GM23338 (cell line): Measurements from ENCODE around the gene KPNA5. TPM values are rescaled to one million over a fixed set of nuclear protein-coding genes. Genes with fewer than 3 reads are reported as not detected.

Experiments
- CREB1 ChIP-seq: fragments of 250-450 bp; sonication (Bioruptor Pico); IDR thresholded peaks from 2 replicates; pipeline ENCODE4 v1.5.0; 2020; ENCODE audit warnings: low read depth, mild to moderate bottlenecking, moderate library complexity
- CTCF ChIP-seq, 2 experiments: fragments of 200-600 bp in 1 of 2; sonication (generic) in 1 of 2; conservative IDR thresholded peaks; 2 replicates each; pipeline versions ENCODE4 v1.5.1 to v1.6.1; 2016 to 2017; ENCODE audit warnings: antibody characterized with exemption in 2 of 2, low read depth in 2 of 2, mild to moderate bottlenecking in 2 of 2, moderate library complexity in 1 of 2
- EZH2 ChIP-seq: fragments of 200-600 bp; sonication (generic); IDR thresholded peaks from one replicate; pipeline ENCODE4 v1.8.0; 2017; ENCODE audit warnings: antibody characterized with exemption, mild to moderate bottlenecking, low read depth; ENCODE audit not compliant: unreplicated experiment
- EZH2phosphoT487 ChIP-seq: fragments of 200-600 bp; sonication (generic); IDR thresholded peaks from one replicate; pipeline ENCODE4 v1.8.1; 2018; ENCODE audit warnings: antibody characterized with exemption; ENCODE audit not compliant: unreplicated experiment
- JUNB ChIP-seq: IDR thresholded peaks from one replicate; pipeline ENCODE4 v1.6.1; 2016; ENCODE audit warnings: antibody characterized with exemption; ENCODE audit not compliant: unreplicated experiment
- NANOG ChIP-seq: IDR thresholded peaks from 2 replicates; pipeline ENCODE4 v1.6.1; 2016; ENCODE audit warnings: antibody characterized with exemption, borderline replicate concordance
- POLR2AphosphoS5 ChIP-seq: IDR thresholded peaks from 2 replicates; pipeline ENCODE4 v1.6.1; 2016; ENCODE audit warnings: antibody characterized with exemption, low read depth
- STAT1 ChIP-seq: IDR thresholded peaks from one replicate; pipeline ENCODE4 v1.6.1; 2016; ENCODE audit warnings: antibody characterized with exemption; ENCODE audit not compliant: unreplicated experiment
- ZNF114 ChIP-seq: fragments of 250-450 bp; sonication (Bioruptor Pico); IDR thresholded peaks from 2 replicates; pipeline ENCODE4 v1.5.0; 2020; ENCODE audit warnings: mild to moderate bottlenecking, moderate library complexity
- ZNF331 ChIP-seq: fragments of 250-450 bp; sonication (Bioruptor Pico); IDR thresholded peaks from 2 replicates; pipeline ENCODE4 v1.5.0; 2020; ENCODE audit warnings: low read depth, mild to moderate bottlenecking, moderate library complexity
- polyA plus RNA-seq: library from polyadenylated mRNA; unstranded; fragments of >200 nt; fragmentation: Nextera tagmentation; extraction: Ambion mirVana; gene quantifications from 2 replicates; pipeline ENCODE4 v1.2.1, GENCODE V29; 2016
- total RNA-seq: library from RNA; depleted of rRNA; stranded (reverse); fragments of >200 nt; shearing (Covaris generic); gene quantifications from 2 replicates; pipeline ENCODE4 v1.2.3, GENCODE V29; 2014
- TF ChIP-seq, protein P1 (sequence below): fragments of 250-450 bp; sonication (Bioruptor Pico); IDR thresholded peaks from 2 replicates; pipeline ENCODE4 v1.5.0; 2020; ENCODE audit warnings: mild to moderate bottlenecking, moderate library complexity
- TF ChIP-seq, protein P2 (sequence below): IDR thresholded peaks from 2 replicates; pipeline ENCODE4 v1.6.1; 2016; ENCODE audit warnings: antibody characterized with exemption

The KPNA5 gene
- total and polyA plus RNA-seq, 2 experiments from 2014 or later, result 6.9 to 16.3 TPM

DNA sequence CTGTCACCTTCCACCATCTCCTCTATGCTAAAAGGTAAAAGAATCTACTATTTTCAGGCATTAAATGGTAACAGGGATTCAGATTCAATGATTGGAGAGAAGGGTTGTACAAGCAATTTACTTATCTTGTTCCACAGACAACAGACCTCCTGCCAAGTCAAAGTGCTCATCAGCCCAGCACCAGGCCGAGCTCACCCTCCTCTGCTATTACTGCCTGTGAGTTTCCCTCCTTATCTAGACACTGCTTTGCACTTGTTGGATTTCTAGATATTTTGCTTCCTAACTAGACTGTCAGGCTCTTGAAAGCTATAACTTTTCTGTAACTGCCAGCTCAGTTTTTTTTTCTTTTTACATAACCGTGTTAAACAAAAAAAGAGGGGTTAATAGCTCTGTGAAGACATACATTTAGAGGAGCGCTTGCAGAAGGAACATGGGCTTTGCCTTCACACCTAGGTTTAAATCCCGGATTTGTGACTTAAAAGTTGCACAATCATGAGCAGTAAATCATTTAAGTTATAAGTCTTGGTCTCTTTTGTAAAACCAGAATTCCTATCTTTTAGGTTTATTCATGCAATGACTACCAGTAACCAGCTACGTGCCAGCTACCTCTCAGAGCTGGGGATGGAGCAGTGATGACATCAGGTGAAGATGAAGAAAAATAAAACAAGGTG, 85.6 kb downstream of the KPNA5 start (continued):
- TF ChIP-seq, protein P1, sequence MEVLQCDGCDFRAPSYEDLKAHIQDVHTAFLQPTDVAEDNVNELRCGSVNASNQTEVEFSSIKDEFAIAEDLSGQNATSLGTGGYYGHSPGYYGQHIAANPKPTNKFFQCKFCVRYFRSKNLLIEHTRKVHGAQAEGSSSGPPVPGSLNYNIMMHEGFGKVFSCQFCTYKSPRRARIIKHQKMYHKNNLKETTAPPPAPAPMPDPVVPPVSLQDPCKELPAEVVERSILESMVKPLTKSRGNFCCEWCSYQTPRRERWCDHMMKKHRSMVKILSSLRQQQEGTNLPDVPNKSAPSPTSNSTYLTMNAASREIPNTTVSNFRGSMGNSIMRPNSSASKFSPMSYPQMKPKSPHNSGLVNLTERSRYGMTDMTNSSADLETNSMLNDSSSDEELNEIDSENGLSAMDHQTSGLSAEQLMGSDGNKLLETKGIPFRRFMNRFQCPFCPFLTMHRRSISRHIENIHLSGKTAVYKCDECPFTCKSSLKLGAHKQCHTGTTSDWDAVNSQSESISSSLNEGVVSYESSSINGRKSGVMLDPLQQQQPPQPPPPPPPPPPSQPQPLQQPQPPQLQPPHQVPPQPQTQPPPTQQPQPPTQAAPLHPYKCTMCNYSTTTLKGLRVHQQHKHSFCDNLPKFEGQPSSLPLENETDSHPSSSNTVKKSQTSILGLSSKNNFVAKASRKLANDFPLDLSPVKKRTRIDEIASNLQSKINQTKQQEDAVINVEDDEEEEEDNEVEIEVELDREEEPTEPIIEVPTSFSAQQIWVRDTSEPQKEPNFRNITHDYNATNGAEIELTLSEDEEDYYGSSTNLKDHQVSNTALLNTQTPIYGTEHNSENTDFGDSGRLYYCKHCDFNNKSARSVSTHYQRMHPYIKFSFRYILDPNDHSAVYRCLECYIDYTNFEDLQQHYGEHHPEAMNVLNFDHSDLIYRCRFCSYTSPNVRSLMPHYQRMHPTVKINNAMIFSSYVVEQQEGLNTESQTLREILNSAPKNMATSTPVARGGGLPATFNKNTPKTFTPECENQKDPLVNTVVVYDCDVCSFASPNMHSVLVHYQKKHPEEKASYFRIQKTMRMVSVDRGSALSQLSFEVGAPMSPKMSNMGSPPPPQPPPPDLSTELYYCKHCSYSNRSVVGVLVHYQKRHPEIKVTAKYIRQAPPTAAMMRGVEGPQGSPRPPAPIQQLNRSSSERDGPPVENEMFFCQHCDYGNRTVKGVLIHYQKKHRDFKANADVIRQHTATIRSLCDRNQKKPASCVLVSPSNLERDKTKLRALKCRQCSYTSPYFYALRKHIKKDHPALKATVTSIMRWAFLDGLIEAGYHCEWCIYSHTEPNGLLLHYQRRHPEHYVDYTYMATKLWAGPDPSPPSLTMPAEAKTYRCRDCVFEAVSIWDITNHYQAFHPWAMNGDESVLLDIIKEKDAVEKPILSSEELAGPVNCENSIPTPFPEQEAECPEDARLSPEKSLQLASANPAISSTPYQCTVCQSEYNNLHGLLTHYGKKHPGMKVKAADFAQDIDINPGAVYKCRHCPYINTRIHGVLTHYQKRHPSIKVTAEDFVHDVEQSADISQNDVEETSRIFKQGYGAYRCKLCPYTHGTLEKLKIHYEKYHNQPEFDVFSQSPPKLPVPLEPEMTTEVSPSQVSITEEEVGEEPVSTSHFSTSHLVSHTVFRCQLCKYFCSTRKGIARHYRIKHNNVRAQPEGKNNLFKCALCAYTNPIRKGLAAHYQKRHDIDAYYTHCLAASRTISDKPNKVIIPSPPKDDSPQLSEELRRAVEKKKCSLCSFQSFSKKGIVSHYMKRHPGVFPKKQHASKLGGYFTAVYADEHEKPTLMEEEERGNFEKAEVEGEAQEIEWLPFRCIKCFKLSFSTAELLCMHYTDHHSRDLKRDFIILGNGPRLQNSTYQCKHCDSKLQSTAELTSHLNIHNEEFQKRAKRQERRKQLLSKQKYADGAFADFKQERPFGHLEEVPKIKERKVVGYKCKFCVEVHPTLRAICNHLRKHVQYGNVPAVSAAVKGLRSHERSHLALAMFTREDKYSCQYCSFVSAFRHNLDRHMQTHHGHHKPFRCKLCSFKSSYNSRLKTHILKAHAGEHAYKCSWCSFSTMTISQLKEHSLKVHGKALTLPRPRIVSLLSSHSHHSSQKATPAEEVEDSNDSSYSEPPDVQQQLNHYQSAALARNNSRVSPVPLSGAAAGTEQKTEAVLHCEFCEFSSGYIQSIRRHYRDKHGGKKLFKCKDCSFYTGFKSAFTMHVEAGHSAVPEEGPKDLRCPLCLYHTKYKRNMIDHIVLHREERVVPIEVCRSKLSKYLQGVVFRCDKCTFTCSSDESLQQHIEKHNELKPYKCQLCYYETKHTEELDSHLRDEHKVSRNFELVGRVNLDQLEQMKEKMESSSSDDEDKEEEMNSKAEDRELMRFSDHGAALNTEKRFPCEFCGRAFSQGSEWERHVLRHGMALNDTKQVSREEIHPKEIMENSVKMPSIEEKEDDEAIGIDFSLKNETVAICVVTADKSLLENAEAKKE, result no peak
- TF ChIP-seq STAT1 (no peak), JUNB (no peak), EZH2 (no peak), CTCF (conservative IDR thresholded peaks at IDR 0.05; ENCODE audit: low read depth in 2 of 2) (no peak), EZH2phosphoT487 (no peak), POLR2AphosphoS5 (no peak), ZNF331 (CRISPR knock-in tag) (no peak), ZNF114 (no peak), CREB1 (CRISPR knock-in tag) (no peak), NANOG (no peak)
- TF ChIP-seq, protein P2, sequence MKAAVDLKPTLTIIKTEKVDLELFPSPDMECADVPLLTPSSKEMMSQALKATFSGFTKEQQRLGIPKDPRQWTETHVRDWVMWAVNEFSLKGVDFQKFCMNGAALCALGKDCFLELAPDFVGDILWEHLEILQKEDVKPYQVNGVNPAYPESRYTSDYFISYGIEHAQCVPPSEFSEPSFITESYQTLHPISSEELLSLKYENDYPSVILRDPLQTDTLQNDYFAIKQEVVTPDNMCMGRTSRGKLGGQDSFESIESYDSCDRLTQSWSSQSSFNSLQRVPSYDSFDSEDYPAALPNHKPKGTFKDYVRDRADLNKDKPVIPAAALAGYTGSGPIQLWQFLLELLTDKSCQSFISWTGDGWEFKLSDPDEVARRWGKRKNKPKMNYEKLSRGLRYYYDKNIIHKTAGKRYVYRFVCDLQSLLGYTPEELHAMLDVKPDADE, result no peak
